NCI-H345 treated with DMSO at 0.1 percent for 48 hours (cell line): ENCODE measurements around the gene MFGE8.
"Not testable (repeated sequence)": the region's sequence is repeated elsewhere in the genome, so short reads cannot be mapped to it uniquely, and the experiment has no call there.

Source experiments
- DNase-seq: peaks from one replicate; lab custom pipeline; 2025; ENCODE audit not compliant: unreplicated experiment; lab: John Stamatoyannopoulos, UW

MFGE8 gene

GRCh38 chr15:88913017-88913849 is at the start of gene MFGE8:
TSS of gene MFGE8 (minus strand) at chr15:88913379. CDS start at chr15:88913319, 60 bp downstream.
- DNase-seq, result peak; percentile 13

GRCh38 chr15:88959445-88959844 is 46.3 kb upstream of the MFGE8 start:
- DNase-seq, result no peak

- DNase-seq, result no peak
These were observed 43.7 kb upstream of the MFGE8 start for GRCh38 chr15:88956906-88957305.

- no peak for DNase-seq
These were observed 43.1 kb upstream of the MFGE8 start for GRCh38 chr15:88956263-88956662.

GRCh38 chr15:88954431-88955277 is 41.5 kb upstream of the MFGE8 start:
- no peak for DNase-seq

GRCh38 chr15:88950600-88951160 is 37.5 kb upstream of the MFGE8 start:
- DNase-seq, result no peak

- DNase-seq, result no peak
These were observed 36.7 kb upstream of the MFGE8 start for GRCh38 chr15:88949734-88950400.

- DNase-seq, result no peak
These were observed 27.0 kb upstream of the MFGE8 start for GRCh38 chr15:88940110-88940675.

GRCh38 chr15:88939486-88939806 is 26.3 kb upstream of the MFGE8 start:
- no peak for DNase-seq

- DNase-seq, result no peak
These were observed 25.8 kb upstream of the MFGE8 start for GRCh38 chr15:88938802-88939485.

- DNase-seq, result not testable (repeated sequence)
These were observed 21.3 kb upstream of the MFGE8 start for GRCh38 chr15:88934449-88934848.

- DNase-seq, result no peak
These were observed 19.7 kb upstream of the MFGE8 start for GRCh38 chr15:88932875-88933330.

GRCh38 chr15:88932271-88932874 is 19.2 kb upstream of the MFGE8 start:
- no peak for DNase-seq

- DNase-seq, result no peak
These were observed 17.4 kb upstream of the MFGE8 start for GRCh38 chr15:88930579-88930978.

GRCh38 chr15:88929358-88930098 is 16.3 kb upstream of the MFGE8 start:
- DNase-seq, result not testable (repeated sequence)

GRCh38 chr15:88928192-88928591 is 15.0 kb upstream of the MFGE8 start:
- DNase-seq, result not testable (repeated sequence)

GRCh38 chr15:88925648-88926047 is 12.5 kb upstream of the MFGE8 start:
- not testable (repeated sequence) for DNase-seq

- not testable (repeated sequence) for DNase-seq
These were observed 7.8 kb upstream of the MFGE8 start for GRCh38 chr15:88920892-88921435.
